HG03066 (cell line): Measurements from ENCODE around the gene PTPN23.

Experiments
- ATAC-seq: cut with Tn5 transposase; IDR thresholded peaks from one replicate; pipeline ENCODE4 v1.9.1; 2021; ENCODE audit warnings: low read depth; ENCODE audit not compliant: unreplicated experiment

The PTPN23 gene

DNA sequence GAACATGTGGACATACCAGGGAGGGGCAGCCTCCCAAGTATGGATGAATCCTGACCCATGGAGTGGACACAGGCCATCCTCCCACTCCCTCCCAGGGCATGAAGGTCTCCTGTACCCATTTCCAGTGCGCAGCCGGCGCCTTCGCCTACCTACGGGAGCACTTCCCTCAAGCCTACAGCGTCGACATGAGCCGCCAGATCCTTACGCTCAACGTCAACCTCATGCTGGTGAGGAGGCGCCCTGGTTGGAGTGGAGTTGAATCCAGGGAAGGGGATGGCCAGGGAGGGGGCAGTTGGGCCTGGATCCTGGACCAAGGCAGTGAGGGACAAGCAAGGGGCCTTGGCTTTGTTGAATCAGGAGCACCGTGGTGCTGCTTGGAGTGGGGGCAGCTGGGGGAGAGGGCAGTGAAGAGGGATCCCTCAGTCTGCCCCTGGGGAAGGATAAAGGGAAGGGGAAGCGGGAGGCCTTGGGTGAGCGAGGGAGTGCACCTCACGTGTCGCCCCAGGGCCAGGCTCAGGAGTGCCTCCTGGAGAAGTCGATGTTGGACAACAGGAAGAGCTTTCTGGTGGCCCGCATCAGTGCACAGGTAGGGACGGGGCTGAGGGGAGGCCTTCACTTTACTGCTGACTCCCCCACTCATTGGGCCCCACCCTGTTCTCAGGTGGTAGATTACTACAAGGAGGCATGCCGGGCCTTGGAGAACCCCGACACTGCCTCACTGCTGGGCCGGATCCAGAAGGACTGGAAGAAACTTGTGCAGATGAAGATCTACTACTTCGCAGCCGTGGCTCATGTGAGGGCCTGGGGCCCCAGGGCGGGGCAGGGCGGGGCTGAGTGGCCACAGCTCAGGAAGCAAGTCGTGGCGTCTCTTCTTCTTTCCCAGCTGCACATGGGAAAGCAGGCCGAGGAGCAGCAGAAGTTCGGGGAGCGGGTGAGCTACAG lies 25.3 kb downstream of the PTPN23 start:
- ATAC-seq, result no peak

DNA sequence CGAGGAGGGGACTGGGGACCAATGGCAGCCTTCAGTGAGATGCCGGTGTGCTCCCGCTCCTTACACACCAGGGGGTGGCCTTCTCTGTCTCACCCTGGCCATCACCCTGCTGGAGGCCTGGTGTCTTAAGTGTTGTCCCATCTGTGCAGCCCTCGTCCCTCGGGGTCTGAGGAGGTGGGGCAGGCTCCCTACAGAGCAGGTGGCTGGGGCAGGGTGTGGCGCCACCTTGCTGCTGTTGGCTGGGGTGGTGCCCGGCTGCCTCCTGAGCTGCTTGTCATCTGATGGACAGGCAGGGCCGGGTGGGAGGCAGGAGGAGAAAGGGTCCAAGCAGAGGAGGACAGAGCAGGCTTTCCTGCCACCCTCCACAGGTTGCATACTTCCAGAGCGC lies 25.9 kb downstream of the PTPN23 start:
- ATAC-seq, result no peak

DNA sequence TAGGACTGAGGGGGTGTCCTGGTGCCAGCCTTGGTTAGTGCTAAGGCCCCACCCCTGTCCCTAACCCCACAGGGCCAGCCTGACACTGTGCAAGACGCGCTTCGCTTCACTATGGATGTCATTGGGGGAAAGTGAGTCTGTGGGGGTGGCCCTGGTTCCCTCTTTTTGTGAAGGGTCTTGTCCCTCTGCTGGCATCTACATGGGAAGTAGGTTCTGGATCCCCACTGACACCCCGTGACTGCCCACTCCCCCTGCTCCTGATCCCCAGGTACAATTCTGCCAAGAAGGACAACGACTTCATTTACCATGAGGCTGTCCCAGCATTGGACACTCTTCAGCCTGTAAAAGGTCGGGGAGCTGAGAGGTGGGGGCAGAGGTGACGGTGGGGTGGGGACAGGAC lies 26.4 kb downstream of the PTPN23 start:
- no peak for ATAC-seq

DNA sequence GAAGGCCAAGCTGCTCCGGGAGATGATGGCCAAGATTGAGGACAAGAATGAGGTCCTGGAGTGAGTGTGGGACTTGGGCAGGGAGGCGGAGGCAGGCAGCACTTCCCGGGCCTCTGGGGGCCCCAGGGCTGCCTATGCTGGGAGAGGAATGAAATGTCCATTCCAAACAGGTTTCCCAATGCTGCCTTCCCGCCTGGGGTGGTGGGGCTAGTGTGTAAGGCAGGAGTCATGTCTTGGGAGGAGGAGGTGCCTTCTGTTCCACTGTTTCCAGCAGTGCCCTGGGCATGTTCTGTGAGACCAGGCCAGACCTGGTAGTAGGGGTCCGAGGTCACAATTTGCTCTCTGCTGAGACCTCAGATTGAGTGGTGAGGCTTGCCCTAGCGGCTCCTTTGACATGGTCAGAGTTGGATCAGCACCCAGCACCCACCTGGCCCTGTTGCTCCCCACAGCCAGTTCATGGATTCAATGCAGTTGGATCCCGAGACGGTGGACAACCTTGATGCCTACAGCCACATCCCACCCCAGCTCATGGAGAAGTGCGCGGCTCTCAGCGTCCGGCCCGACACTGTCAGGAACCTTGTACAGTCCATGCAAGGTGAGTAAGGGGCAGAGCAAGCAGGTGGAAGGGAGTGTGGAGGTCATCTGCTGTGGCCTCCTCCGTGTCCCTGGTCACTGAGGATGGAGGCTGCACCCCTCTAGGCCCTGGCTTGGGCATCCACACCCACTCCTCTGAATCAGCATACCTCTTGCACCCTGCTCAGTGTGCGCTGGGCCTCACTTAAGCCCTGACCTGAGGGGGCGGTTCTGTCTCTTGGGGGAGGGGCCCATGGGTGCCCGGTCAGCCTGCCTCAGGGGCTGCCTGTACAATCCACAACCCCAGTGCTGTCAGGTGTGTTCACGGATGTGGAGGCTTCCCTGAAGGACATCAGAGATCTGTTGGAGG lies 27.3 kb downstream of the PTPN23 start:
- no peak for ATAC-seq

DNA sequence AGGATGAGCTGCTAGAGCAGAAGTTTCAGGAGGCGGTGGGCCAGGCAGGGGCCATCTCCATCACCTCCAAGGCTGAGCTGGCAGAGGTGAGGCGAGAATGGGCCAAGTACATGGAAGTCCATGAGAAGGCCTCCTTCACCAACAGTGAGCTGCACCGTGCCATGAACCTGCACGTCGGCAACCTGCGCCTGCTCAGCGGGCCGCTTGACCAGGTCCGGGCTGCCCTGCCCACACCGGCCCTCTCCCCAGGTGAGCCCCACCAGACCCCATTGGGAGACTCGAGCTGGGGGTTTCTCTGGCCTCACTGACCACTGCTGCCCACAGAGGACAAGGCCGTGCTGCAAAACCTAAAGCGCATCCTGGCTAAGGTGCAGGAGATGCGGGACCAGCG lies 28.0 kb downstream of the PTPN23 start:
- ATAC-seq, result no peak

DNA sequence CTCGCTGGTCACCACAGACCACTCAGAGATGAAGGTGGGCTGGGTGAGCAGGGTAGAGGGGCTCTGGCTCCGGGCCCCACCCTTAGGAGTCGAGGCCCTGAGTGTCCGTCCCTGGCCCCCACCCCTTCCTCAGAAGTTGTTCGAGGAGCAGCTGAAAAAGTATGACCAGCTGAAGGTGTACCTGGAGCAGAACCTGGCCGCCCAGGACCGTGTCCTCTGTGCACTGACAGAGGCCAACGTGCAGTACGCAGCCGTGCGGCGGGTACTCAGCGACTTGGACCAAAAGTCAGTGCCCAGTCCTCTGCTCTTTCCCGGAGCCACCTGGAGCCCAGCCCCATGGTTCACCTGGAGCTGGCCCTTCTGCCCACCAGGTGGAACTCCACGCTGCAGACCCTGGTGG lies 28.5 kb downstream of the PTPN23 start:
- ATAC-seq, result no peak

DNA sequence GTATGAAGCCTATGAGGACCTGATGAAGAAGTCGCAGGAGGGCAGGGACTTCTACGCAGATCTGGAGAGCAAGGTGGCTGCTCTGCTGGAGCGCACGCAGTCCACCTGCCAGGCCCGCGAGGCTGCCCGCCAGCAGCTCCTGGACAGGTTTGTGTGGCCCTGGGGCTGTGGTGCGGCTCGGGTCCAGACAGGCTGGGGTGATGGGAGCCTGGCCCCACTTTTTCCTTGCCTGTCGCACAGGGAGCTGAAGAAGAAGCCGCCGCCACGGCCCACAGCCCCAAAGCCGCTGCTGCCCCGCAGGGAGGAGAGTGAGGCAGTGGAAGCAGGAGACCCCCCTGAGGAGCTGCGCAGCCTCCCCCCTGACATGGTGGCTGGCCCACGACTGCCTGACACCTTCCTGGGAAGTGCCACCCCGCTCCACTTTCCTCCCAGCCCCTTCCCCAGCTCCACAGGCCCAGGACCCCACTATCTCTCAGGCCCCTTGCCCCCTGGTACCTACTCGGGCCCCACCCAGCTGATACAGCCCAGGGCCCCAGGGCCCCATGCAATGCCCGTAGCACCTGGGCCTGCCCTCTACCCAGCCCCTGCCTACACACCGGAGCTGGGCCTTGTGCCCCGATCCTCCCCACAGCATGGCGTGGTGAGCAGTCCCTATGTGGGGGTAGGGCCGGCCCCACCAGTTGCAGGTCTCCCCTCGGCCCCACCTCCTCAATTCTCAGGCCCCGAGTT lies 29.0 kb downstream of the PTPN23 start:
- ATAC-seq, result no peak

DNA sequence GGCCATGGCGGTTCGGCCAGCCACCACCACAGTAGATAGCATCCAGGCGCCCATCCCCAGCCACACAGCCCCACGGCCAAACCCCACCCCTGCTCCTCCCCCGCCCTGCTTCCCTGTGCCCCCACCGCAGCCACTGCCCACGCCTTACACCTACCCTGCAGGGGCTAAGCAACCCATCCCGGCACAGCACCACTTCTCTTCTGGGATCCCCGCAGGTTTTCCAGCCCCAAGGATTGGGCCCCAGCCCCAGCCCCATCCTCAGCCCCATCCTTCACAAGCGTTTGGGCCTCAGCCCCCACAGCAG lies 29.5 kb downstream of the PTPN23 start:
- no peak for ATAC-seq

DNA sequence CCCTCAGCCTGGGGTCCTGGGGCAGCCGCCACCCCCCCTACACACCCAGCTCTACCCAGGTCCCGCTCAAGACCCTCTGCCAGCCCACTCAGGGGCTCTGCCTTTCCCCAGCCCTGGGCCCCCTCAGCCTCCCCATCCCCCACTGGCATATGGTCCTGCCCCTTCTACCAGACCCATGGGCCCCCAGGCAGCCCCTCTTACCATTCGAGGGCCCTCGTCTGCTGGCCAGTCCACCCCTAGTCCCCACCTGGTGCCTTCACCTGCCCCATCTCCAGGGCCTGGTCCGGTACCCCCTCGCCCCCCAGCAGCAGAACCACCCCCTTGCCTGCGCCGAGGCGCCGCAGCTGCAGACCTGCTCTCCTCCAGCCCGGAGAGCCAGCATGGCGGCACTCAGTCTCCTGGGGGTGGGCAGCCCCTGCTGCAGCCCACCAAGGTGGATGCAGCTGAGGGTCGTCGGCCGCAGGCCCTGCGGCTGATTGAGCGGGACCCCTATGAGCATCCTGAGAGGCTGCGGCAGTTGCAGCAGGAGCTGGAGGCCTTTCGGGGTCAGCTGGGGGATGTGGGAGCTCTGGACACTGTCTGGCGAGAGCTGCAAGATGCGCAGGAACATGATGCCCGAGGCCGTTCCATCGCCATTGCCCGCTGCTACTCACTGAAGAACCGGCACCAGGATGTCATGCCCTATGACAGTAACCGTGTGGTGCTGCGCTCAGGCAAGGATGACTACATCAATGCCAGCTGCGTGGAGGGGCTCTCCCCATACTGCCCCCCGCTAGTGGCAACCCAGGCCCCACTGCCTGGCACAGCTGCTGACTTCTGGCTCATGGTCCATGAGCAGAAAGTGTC lies 30.2 kb downstream of the PTPN23 start:
- no peak for ATAC-seq

DNA sequence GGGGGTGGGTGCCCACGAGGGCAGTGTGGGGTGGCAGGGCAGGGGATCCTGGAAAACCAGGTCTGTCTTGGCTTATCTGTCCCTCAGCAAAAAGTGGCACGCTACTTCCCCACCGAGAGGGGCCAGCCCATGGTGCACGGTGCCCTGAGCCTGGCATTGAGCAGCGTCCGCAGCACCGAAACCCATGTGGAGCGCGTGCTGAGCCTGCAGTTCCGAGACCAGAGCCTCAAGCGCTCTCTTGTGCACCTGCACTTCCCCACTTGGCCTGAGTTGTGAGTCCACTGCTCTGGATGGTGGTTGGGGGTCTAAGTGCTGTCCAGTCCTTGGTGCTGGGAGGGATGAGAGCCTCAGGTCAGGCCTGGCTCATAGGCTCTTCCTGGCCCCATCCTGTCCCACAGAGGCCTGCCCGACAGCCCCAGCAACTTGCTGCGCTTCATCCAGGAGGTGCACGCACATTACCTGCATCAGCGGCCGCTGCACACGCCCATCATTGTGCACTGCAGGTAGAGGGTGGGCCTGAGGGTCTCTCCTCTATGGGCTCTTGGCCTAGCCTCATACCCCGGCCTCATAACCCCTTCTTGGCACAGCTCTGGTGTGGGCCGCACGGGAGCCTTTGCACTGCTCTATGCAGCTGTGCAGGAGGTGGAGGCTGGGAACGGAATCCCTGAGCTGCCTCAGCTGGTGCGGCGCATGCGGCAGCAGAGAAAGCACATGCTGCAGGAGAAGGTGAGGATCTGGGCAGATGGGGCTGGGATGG lies 31.1 kb downstream of the PTPN23 start:
- ATAC-seq, result no peak

DNA sequence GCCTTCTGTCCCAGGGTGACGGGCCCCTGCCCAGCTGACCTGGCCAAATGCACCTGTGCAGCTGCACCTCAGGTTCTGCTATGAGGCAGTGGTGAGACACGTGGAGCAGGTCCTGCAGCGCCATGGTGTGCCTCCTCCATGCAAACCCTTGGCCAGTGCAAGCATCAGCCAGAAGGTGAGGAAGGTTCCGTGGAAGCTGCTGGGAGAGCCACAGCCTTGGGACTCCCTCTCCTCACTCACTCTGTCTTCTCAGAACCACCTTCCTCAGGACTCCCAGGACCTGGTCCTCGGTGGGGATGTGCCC lies 31.6 kb downstream of the PTPN23 start:
- no peak for ATAC-seq

DNA sequence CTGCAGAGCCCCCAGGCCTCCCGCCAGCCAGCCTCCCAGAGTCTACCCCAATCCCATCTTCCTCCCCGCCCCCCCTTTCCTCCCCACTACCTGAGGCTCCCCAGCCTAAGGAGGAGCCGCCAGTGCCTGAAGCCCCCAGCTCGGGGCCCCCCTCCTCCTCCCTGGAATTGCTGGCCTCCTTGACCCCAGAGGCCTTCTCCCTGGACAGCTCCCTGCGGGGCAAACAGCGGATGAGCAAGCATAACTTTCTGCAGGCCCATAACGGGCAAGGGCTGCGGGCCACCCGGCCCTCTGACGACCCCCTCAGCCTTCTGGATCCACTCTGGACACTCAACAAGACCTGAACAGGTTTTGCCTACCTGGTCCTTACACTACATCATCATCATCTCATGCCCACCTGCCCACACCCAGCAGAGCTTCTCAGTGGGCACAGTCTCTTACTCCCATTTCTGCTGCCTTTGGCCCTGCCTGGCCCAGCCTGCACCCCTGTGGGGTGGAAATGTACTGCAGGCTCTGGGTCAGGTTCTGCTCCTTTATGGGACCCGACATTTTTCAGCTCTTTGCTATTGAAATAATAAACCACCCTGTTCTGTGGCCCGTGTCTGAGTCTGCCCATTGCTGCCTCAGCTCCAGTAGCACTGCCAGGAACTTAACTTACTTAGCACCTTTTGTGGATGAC lies 32.2 kb downstream of the PTPN23 start:
- ATAC-seq, result no peak

DNA sequence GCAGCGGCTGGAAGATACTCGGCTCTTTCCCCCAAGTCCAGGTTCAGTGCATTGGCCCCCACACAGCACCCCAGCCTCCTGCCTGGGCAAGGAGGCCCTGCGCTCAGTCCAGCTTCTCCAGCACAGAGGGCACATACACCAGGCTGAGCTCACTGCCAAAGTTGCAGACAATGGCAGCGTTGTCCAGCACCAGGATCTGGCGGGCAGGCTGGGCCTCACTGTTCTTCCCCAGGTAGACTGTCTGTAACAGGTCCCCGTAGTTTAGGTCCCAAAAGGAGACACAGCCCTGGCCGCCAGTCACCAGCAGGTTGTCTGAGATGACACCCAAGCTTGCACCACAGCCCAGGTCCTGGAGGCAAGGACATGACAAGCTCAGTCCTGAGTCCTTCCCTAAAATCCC lies 32.9 kb downstream of the PTPN23 start:
- no peak for ATAC-seq

DNA sequence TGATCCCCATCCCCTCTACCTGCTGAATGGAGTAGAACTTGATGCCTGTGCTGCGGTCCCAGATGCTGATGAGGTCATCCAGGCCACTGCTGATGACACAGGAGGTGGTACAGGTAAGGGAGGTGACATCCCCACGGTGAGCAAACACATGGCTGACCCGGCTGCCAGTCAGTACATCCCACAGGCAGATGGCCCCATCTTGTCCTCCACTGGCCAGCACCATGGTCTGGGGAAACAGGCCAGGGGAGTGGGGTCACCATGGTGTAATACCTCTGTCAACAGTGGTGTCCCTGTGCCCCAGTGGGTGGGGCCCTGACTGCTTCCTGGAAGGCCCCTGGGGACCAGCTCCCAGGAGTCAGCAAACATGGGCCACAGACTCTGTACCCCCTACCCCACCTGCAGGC lies 33.3 kb downstream of the PTPN23 start:
- ATAC-seq, result no peak

DNA sequence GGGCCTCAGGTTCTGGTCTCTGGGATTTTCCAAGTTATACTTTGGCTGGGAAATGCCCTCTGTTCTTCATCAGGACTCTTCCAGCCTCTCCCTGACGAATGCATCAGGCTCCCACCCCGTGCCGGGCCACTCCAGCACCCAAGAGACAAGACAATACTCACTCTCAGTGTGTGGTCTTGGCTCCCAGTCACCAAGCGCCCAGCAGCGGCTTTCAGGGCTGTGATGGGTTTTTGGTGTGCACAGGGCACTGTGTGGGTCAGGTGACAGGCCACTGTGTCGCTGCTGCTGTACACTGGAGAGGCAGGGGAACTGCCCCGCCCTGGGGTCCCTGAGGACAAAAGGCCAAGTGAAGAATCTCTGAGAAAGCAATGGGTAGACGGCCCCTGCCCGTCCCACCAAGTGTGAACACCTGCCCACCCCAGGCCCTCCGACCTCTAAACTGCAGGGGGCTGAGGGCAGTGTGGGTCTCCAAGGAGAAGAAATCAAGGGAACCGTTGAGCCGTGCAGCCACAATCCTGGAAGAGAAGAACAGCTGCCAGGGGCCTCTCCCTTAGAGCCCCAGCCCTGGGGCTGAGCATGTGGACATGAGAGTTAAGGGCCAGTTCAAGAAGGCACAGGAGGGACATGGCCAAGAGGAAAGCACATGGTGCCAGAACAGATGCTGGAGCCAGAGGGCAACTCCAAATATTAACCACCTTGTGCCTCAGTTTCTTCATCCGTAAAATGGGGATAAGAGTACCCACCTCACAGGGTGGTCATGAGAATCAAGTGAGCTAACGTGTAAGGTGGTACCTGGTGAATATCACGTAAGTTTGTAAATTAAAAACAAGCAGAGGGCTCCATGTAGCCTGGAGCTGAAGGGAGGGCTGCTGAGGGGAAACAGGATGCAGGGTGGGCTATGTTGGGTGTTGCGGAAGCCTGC lies 34.1 kb downstream of the PTPN23 start:
- ATAC-seq, result no peak

DNA sequence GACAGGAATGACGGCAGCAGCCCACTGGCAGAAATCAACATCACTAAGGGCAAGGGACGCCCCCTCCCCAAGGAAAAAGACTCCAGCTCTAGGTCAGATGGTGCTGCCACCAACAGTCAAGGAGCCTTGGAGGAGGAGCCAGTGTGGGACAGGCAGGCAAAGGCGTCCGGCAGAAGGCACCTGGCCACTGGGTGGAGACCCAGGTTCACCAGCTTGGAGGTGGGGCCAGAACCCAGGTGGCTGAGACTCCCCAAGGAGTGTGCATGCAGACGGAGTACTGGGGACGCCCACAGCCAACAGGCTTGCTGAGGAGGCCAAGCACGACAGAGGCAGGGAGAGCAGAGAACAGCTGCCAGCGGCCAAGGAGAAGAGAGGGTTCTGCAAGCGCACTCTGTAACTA lies 35.2 kb downstream of the PTPN23 start:
- ATAC-seq, result no peak

DNA sequence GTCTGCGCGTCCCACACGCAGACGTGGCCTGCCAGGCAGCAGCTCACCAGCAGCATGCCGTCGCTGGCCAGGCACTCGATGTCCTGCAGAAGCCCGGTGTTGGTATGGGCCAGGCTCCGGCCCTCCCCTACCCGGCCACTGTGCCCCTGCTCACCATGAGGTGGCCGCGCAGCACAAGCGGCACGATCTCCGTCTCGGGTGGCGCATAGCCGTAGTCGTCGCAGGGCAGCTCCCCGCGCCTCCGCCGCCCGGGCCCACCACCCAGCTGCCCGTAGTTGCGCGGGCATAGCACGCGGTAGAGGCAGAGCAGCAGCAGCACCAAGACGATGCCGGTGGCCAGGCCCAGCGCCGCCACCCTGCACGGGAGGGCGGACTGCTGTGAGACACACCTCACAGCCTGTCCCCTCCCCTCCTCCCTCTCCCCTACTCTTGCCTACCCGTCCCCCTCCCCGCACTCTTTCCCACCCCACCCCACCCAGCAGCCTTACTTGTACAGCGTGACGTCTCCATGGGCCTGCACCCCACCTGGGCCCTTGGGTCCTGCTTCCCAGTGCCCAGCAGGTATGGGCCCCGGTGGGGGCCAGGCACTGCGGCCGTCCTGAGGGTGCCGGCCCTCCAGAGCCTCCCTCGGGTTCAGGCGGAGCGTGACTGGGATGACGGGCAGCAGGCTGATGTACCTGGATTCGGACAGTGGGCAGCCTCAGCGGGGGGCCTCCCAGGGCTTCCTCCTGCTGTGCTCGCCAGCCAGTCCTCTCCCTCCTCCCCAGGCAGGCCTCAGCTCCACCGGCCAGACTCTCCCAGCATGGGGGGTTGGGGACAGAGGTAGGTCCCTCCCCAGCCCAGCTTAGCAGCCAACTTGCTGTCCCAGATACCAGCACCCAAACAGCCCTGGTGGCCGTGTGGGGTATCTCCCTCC lies 37.6 kb downstream of the PTPN23 start:
- no peak for ATAC-seq
